Mucosa of descending colon (tissue), 3 donors: ENCODE data around the gene SLC24A5. TPM values are rescaled to one million over a fixed set of nuclear protein-coding genes. Genes with fewer than 3 reads are reported as not detected.

Experiments
- ATAC-seq: fragments of 200-7000 bp; cut with Tn5 transposase; one replicate; pipeline ENCODE4 v1.9.1; 2020; ENCODE audit warnings: mild to moderate bottlenecking, moderate library complexity
- DNase-seq, 3 donors: peaks; one replicate each; pipeline ENCODE4 v3.0.0-alpha.2; 2020
- H3K36me3 ChIP-seq: fragments of 200-600 bp; one replicate; pipeline ENCODE4 v1.8.0; 2021; ENCODE audit warnings: low read depth, mild to moderate bottlenecking
- H3K4me1 ChIP-seq: fragments of 200-600 bp; one replicate; pipeline ENCODE4 v1.8.0; 2021; ENCODE audit warnings: low read depth, mild to moderate bottlenecking
- H3K4me3 ChIP-seq: fragments of 200-600 bp; one replicate; pipeline ENCODE4 v1.8.0; 2021; ENCODE audit warnings: mild to moderate bottlenecking
- H3K9me3 ChIP-seq: fragments of 200-600 bp; one replicate; pipeline ENCODE4 v1.8.0; 2021; ENCODE audit warnings: mild to moderate bottlenecking
- CTCF ChIP-seq: fragments of 200-600 bp; IDR thresholded peaks from one replicate; pipeline ENCODE4 v1.8.0; 2022; ENCODE audit warnings: antibody characterized with exemption, mild to moderate bottlenecking
- intact Hi-C, 2 donors: fragments of 100-400 bp; cut with DNase I in 1 of 2; cut with micrococcal nuclease in 1 of 2; formaldehyde crosslinking; loops; one replicate each; pipeline versions ENCODE4 v1.11.0 to v1.11.1; 2022; cut with DNase I, micrococcal nuclease
- total RNA-seq, 3 donors: library from RNA; stranded (reverse); fragmentation: NEBNext Ultra II Directional in 2 of 3; extraction: Animal tissue kit (Norgen Biotek cat#: 25700) in 2 of 3; gene quantifications; one replicate each; pipeline versions ENCODE4 v1.2.1 to v1.2.4, GENCODE V29; 2021 to 2023
- donor health status: DM: no; HTN: no; CAD: no; lungs with moderate emphysema.
- donor health status: DM: no; HTN: no; CAD: no.
- donor health status: DM: no; HTN: yes; CAD: no.

Gene SLC24A5
- total RNA-seq, 3 donors from 2014 or later = not detected

DNA sequence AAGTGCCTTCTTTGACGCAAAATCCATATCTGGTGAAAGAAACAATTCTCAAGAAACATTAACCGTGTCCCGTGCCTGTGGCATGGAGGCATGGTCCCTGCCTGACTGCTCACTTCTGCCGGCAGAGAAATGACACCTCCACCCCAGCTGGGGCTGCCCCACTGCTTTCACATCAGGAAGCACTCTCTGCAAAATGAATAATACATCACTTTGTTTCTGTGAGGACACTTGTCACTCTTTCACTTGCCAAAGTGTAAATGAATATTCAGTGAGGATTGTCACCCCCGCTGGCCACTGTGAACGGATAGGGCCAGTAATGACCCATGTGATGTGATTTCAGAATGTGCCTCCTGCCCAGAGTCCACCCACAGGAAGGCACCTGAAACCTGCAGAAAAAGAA is 31.1 kb upstream of the SLC24A5 start:
- ATAC-seq (peak; percentile 54), DNase-seq (no peak)
- H3K9me3 ChIP-seq = no peaks in the 10 kb centered on the region
- no peak overlapping the region for H3K4me3 ChIP-seq
- TF ChIP-seq CTCF = no peak
- H3K36me3 ChIP-seq = no peaks in the 10 kb centered on the region
- H3K4me1 ChIP-seq = peaks cover 7% of the 10 kb centered on the region
- intact Hi-C loops = no loop called here

- peak in 1 of 3 donors; percentile 40 for DNase-seq
- peak; percentile 58 for ATAC-seq
- no peak for TF ChIP-seq CTCF
- Histone ChIP-seq H3K4me3 (no peak overlapping the region), H3K4me1 (peaks cover 7% of the 10 kb centered on the region), H3K36me3 (no peaks in the 10 kb centered on the region), H3K9me3 (no peaks in the 10 kb centered on the region)
- intact Hi-C loops = no loop called here
Observed at GRCh38 chr15:48090115-48090514, 30.7 kb upstream of the SLC24A5 start.

DNA sequence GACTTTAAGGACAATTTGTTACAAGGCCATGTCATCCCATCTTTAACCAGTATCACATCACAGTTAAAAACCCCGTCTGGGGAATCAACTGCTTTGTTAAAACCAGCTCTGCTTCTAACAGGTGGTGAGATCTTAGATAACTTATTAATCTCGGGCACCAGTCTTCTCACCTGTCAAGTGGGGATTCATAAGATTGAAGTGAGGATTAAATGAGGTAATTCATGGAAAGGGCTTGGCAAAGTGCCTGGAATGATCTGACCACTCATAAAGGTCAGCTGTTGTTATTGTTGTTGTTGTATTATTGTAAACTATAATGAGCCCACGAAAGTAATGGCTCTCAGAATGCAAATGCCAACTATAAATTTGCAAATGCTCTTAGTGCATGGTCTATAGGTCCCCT is 30.1 kb upstream of the SLC24A5 start:
- ATAC-seq = no peak

DNA sequence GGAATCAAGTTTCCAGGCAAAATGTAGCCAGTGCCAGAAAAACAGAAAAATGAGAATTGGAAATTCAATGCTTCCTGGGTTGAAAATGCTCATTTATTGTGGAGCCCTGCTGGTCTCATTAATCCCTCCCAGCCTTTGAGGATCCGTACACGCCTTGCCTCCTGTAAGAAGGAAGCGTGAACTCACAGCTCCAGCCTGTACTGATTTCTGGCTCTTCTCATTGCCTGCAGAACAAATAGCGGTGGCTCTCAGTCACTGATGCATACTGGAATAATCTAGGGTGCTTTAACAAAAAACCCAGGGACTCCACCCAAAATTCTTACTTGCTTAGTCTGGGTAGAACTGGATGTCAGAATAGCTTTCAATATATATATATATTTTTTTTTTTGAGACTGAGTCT is 29.3 kb upstream of the SLC24A5 start:
- no peaks in the 10 kb centered on the region for H3K9me3 ChIP-seq
- no peak overlapping the region for H3K4me3 ChIP-seq
- intact Hi-C loops = no loop called here
- peaks cover 7% of the 10 kb centered on the region for H3K4me1 ChIP-seq
- ATAC-seq (no peak), DNase-seq (no peak)
- no peak for TF ChIP-seq CTCF
- H3K36me3 ChIP-seq = no peaks in the 10 kb centered on the region

More for the DNA sequence above, 30.1 kb upstream of the SLC24A5 start:
- H3K9me3 ChIP-seq = no peaks in the 10 kb centered on the region
- H3K36me3 ChIP-seq = no peaks in the 10 kb centered on the region
- intact Hi-C loops = no loop called here
- DNase-seq = no peak
- TF ChIP-seq CTCF = no peak
- H3K4me1 ChIP-seq = peaks cover 7% of the 10 kb centered on the region
- H3K4me3 ChIP-seq = no peak overlapping the region

DNA sequence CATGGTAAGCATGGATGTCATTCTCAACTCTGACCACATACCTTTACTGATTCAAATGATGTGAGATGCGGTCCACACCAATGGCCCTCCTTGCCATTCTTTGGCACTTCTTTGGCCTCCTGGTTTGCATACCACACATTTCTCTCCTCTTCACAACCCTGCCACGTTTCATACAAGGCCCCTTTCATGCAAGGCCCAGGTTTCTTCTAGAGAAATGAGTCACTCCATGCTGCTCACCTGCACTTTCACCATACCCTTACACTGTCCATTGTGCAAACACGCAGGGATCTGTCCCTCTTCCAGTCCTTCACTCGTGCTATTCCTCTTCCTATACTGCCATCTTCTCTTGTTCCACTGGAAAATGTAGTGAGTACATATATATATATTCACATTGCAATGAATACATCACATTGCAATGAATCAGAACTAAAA is 24.4 kb upstream of the SLC24A5 start:
- no peak for ATAC-seq
- intact Hi-C loops = no loop called here
- TF ChIP-seq CTCF = no peak
- H3K4me3 ChIP-seq = no peak overlapping the region
- H3K36me3 ChIP-seq = no peaks in the 10 kb centered on the region
- no peaks in the 10 kb centered on the region for H3K9me3 ChIP-seq
- H3K4me1 ChIP-seq = no peaks in the 10 kb centered on the region
- DNase-seq = no peak

GRCh38 chr15:48096813-48097212 is 24.0 kb upstream of the SLC24A5 start:
- Histone ChIP-seq H3K4me1 (no peaks in the 10 kb centered on the region), H3K4me3 (no peak overlapping the region), H3K9me3 (no peaks in the 10 kb centered on the region), H3K36me3 (no peaks in the 10 kb centered on the region)
- intact Hi-C loops = no loop called here
- DNase-seq (no peak), ATAC-seq (no peak)
- no peak for TF ChIP-seq CTCF
